Right atrium auricular region (tissue), 2 donors: ENCODE measurements around the gene PCSK2. TPM values are rescaled to one million over a fixed set of nuclear protein-coding genes. Genes with fewer than 3 reads are reported as not detected.

Experiments
- DNase-seq: peaks from one replicate; pipeline ENCODE4 v3.0.0-alpha.2; 2019; ENCODE audit warnings: low spot score
- H3K27ac ChIP-seq, 2 donors: fragments of 200-600 bp; sonication (generic); 1 replicate in 1 of 2; 2 replicates in 1 of 2; pipeline ENCODE4 v1.5.1; 2016 to 2019
- H3K27me3 ChIP-seq, 2 donors: fragments of 200-600 bp; sonication (generic); one replicate each; pipeline versions ENCODE4 v1.5.1 to v1.6.0; 2017 to 2019
- H3K36me3 ChIP-seq: fragments of 200-600 bp; sonication (generic); one replicate; pipeline ENCODE4 v1.5.1; 2016
- H3K4me1 ChIP-seq, 2 donors: fragments of 200-600 bp; sonication (generic); one replicate each; pipeline versions ENCODE4 v1.5.1 to v1.6.0; 2017 to 2019
- H3K4me3 ChIP-seq, 2 donors: fragments of 200-600 bp; sonication (generic); 1 replicate in 1 of 2; 2 replicates in 1 of 2; pipeline ENCODE4 v1.5.1; 2017 to 2019; ENCODE audit warnings: mild to moderate bottlenecking in 1 of 2, moderate library complexity in 1 of 2
- H3K9me3 ChIP-seq, 2 donors: fragments of 200-600 bp; sonication (generic); one replicate each; pipeline ENCODE4 v1.5.1; 2019
- total RNA-seq, 2 donors: library from RNA; depleted of rRNA; stranded (reverse); fragments of >200 nt; gene quantifications; one replicate each; pipeline ENCODE4 v1.1.0, GENCODE V29; 2016
- TF ChIP-seq, protein P1 (sequence below), 2 donors: fragments of 200-600 bp; sonication (generic); IDR thresholded peaks; one replicate each; pipeline ENCODE4 v1.5.1; 2019; ENCODE audit warnings: antibody characterized with exemption in 2 of 2

Gene PCSK2
- total RNA-seq, 2 donors from 2014 or later = 1.6 to 2.6 TPM

DNA sequence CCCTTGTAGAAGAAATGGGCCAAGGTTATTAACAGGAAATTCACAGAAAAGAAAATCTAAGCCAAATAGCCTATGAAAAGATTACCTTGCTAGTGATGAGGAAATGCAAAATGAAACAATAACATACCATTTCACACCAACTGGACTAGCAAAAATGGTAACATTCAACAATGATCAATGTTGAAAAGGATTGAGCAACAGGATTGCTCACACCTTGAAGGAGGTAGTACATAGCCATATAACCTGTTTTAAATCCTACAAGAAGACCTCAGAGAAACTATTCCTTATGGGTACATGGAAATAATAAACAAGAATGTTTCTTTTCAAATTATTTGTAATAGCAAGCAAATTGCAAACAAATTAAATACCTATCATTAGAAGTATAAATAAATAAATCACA is 196.9 kb downstream of the PCSK2 start:
- Histone ChIP-seq H3K4me3 (no peak overlapping the region), H3K9me3 (no peaks in the 10 kb centered on the region), H3K27ac (no peak overlapping the region), H3K27me3 (no peaks in the 10 kb centered on the region), H3K36me3 (no peaks in the 10 kb centered on the region), H3K4me1 (no peaks in the 10 kb centered on the region)
- TF ChIP-seq, protein P1, sequence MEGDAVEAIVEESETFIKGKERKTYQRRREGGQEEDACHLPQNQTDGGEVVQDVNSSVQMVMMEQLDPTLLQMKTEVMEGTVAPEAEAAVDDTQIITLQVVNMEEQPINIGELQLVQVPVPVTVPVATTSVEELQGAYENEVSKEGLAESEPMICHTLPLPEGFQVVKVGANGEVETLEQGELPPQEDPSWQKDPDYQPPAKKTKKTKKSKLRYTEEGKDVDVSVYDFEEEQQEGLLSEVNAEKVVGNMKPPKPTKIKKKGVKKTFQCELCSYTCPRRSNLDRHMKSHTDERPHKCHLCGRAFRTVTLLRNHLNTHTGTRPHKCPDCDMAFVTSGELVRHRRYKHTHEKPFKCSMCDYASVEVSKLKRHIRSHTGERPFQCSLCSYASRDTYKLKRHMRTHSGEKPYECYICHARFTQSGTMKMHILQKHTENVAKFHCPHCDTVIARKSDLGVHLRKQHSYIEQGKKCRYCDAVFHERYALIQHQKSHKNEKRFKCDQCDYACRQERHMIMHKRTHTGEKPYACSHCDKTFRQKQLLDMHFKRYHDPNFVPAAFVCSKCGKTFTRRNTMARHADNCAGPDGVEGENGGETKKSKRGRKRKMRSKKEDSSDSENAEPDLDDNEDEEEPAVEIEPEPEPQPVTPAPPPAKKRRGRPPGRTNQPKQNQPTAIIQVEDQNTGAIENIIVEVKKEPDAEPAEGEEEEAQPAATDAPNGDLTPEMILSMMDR (IDR thresholded peaks at IDR 0.05) = no peak
- no peak for DNase-seq

- Histone ChIP-seq H3K4me1 (no peaks in the 10 kb centered on the region), H3K36me3 (no peaks in the 10 kb centered on the region), H3K9me3 (no peaks in the 10 kb centered on the region), H3K4me3 (no peak overlapping the region), H3K27me3 (no peaks in the 10 kb centered on the region), H3K27ac (no peak overlapping the region)
- TF ChIP-seq, protein P1 (IDR thresholded peaks at IDR 0.05) = no peak
- no peak for DNase-seq
Measured at GRCh38 chr20:17427638-17428037, 200.8 kb downstream of the PCSK2 start.

DNA sequence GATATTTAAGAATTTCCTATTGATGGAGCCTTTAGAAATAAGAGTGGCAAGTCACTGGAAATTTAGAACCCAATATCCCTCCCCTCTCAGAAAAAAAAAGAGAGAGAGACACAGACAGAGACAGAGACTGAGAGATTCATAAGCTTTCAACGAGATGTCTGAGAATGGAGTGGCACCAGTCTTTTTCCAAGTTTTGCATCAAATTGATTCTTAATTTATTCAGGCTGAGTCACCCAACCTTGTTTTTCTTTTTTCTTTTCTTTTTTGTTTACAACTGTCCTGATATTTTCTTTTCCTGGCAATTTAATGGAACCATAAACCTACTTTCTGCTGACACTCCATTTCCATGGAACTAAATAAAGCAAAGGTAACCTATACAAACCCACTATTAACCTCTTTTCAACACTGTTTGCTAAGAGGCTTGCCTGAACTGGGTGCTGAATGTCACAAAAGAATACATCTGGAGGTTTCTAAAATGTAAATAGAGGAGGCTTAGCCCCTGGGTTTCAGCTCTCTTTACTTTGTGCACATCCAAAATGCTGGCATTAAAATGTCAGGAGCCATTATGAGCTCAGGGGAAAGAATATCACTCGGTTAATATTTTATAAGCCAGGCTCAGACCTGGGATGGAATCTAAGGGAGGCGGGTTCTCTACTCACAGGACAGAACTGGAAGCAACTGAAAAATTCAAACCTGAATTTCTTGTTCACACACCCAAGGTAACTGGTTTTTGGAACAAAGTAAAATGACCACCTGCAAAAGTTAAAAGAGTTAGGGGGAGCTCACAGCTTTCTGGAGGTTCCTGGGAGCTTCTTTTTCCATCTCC is 203.5 kb downstream of the PCSK2 start:
- Histone ChIP-seq H3K4me3 (no peak overlapping the region), H3K27ac (no peak overlapping the region), H3K4me1 (no peaks in the 10 kb centered on the region), H3K36me3 (no peaks in the 10 kb centered on the region), H3K9me3 (no peaks in the 10 kb centered on the region), H3K27me3 (no peaks in the 10 kb centered on the region)
- no peak for DNase-seq
- TF ChIP-seq, protein P1 (IDR thresholded peaks at IDR 0.05) = no peak

GRCh38 chr20:17431621-17432364 is 205.0 kb downstream of the PCSK2 start:
- Histone ChIP-seq H3K27ac (no peak overlapping the region), H3K9me3 (no peaks in the 10 kb centered on the region), H3K27me3 (no peaks in the 10 kb centered on the region), H3K4me1 (no peaks in the 10 kb centered on the region), H3K4me3 (no peak overlapping the region), H3K36me3 (no peaks in the 10 kb centered on the region)
- TF ChIP-seq, protein P1 (IDR thresholded peaks at IDR 0.05) = peak; percentile 88 to 93
- no peak for DNase-seq

GRCh38 chr20:17436664-17437063 is 209.8 kb downstream of the PCSK2 start:
- no peak for DNase-seq
- TF ChIP-seq, protein P1 (IDR thresholded peaks at IDR 0.05) = no peak
- H3K27ac ChIP-seq = no peak overlapping the region
- no peaks in the 10 kb centered on the region for H3K4me1 ChIP-seq
- no peaks in the 10 kb centered on the region for H3K36me3 ChIP-seq
- no peaks in the 10 kb centered on the region for H3K27me3 ChIP-seq
- no peak overlapping the region for H3K4me3 ChIP-seq
- peaks cover 0 to 5% of the 10 kb centered on the region in 2 donors for H3K9me3 ChIP-seq
